Measurements from ENCODE around the gene SH3BP2.

- TF ChIP-seq EZH2 (IDR thresholded peaks at IDR 0.05) (no peak), POLR2AphosphoS5 (IDR thresholded peaks at IDR 0.05; ENCODE audit: borderline replicate concordance, low read depth, low read length) (no peak), FOXP2 (optimal IDR thresholded peaks at IDR 0.05; ENCODE audit: control extremely low read depth, extremely low read length, insufficient read depth) (no peak)
These were observed 14.7 kb downstream of the SH3BP2 start for GRCh38 chr4:2807571-2807970.
